Calu3 (cell line): ENCODE results near the gene FBXO39. TPM values are rescaled to one million over a fixed set of nuclear protein-coding genes. Genes with fewer than 3 reads are reported as not detected.
A peak's percentile ranks its signal among the peaks of the same experiment; 100 is the strongest.

ENCODE experiments used
- BruUV-seq: library from RNA; stranded (reverse); fragments of 400-500 nt; replicated peaks from 2 replicates; lab custom pipeline; 2021; lab: Mats Ljungman, UMichigan
- CTCF ChIA-PET: fragments of 300-600 bp; sonication (Branson Sonifier 250); formaldehyde crosslinking; loops from one replicate; lab custom pipeline; 2022; ENCODE audit warnings: antibody characterized with exemption; lab: Charles Lee
- DNase-seq: peaks from one replicate; pipeline ENCODE4 v3.0.0; 2022
- H3K27ac Mint-ChIP-seq: one replicate; pipeline ENCODE4 v1.8.0; 2022; ENCODE audit warnings: mixed read lengths; ENCODE audit not compliant: unreplicated experiment
- H3K27me3 Mint-ChIP-seq: one replicate; pipeline ENCODE4 v1.8.0; 2022; ENCODE audit warnings: mixed read lengths; ENCODE audit not compliant: unreplicated experiment
- H3K36me3 Mint-ChIP-seq: one replicate; pipeline ENCODE4 v1.8.0; 2022; ENCODE audit warnings: mild to moderate bottlenecking, moderate library complexity, mixed read lengths; ENCODE audit not compliant: insufficient read depth, unreplicated experiment
- H3K4me1 Mint-ChIP-seq: one replicate; pipeline ENCODE4 v1.8.0; 2022; ENCODE audit warnings: mild to moderate bottlenecking, low read depth, mixed read lengths; ENCODE audit not compliant: unreplicated experiment
- H3K4me3 Mint-ChIP-seq: one replicate; pipeline ENCODE4 v1.8.0; 2022; ENCODE audit warnings: mild to moderate bottlenecking, low read depth, moderate library complexity, mixed read lengths; ENCODE audit not compliant: unreplicated experiment
- H3K9me3 Mint-ChIP-seq: one replicate; pipeline ENCODE4 v1.8.0; 2022; ENCODE audit warnings: low read depth, mixed read lengths; ENCODE audit not compliant: unreplicated experiment
- CTCF ChIP-seq: fragments of 200-600 bp; IDR thresholded peaks from one replicate; pipeline ENCODE4 v1.8.0; 2022; ENCODE audit warnings: antibody characterized with exemption; ENCODE audit not compliant: unreplicated experiment
- intact Hi-C: fragments of 100-400 bp; cut with micrococcal nuclease; formaldehyde crosslinking; loops from one replicate; pipeline ENCODE4 v1.10.0; 2022; ENCODE audit not compliant: unreplicated experiment
- total RNA-seq: library from RNA; stranded (reverse); gene quantifications from 2 replicates; pipeline ENCODE4 v1.2.3, GENCODE V29; 2022

The FBXO39 gene
- total RNA-seq, 1 experiment from 2014 or later: 0.59 TPM

- no peak for TF ChIP-seq CTCF
- Mint-ChIP-seq H3K36me3 (peaks cover 15% of the 10 kb centered on the region), H3K4me1 (peaks cover 25% of the 10 kb centered on the region), H3K4me3 (no peak overlapping the region), H3K9me3 (no peaks in the 10 kb centered on the region), H3K27ac (peak overlapping the region; percentile 73), H3K27me3 (no peaks in the 10 kb centered on the region)
- BruUV-seq: no TSS peak
- no peak for DNase-seq
- CTCF ChIA-PET: no interaction called here
- intact Hi-C loops: no loop called here
Observed at GRCh38 chr17:6752068-6752909, 23.7 kb upstream of the FBXO39 start.

DNA sequence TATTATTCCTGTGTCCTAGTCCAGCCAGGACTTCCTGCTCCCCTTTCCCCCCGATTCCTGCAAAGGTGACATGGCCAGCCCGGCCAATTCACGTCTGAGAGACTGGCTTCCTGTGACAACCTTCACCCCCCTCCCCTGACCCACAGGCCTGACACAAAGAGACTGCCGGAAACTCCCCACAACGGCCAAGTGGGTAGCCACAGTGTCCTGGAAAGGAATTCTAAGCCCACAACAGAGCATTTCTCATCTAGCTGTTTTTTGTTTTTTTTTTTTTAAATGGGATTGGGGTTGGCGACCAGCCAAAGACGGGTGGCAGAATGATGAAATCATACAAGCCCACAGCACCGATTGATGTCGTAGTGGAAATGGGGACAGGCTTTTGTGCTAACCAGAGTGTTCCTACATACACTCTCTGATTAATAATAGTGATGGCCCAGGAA, 23.0 kb upstream of the FBXO39 start:
- peaks cover 6% of the 10 kb centered on the region for H3K27me3 Mint-ChIP-seq
- H3K4me3 Mint-ChIP-seq: no peak overlapping the region
- no peaks in the 10 kb centered on the region for H3K9me3 Mint-ChIP-seq
- DNase-seq: no peak
- TF ChIP-seq CTCF: no peak
- no TSS peak for BruUV-seq
- CTCF ChIA-PET: no interaction called here
- intact Hi-C loops: no loop called here
- peaks cover 25% of the 10 kb centered on the region for H3K4me1 Mint-ChIP-seq
- H3K36me3 Mint-ChIP-seq: peaks cover 15% of the 10 kb centered on the region
- H3K27ac Mint-ChIP-seq: peak overlapping the region; percentile 73

GRCh38 chr17:6753546-6753945, 22.5 kb upstream of the FBXO39 start:
- Mint-ChIP-seq H3K4me1 (peaks cover 25% of the 10 kb centered on the region), H3K9me3 (no peaks in the 10 kb centered on the region), H3K36me3 (peaks cover 15% of the 10 kb centered on the region), H3K4me3 (no peak overlapping the region), H3K27me3 (peaks cover 11% of the 10 kb centered on the region), H3K27ac (no peak overlapping the region)
- DNase-seq: no peak
- BruUV-seq: no TSS peak
- intact Hi-C loops: no loop called here
- no peak for TF ChIP-seq CTCF
- CTCF ChIA-PET: no interaction called here

DNA sequence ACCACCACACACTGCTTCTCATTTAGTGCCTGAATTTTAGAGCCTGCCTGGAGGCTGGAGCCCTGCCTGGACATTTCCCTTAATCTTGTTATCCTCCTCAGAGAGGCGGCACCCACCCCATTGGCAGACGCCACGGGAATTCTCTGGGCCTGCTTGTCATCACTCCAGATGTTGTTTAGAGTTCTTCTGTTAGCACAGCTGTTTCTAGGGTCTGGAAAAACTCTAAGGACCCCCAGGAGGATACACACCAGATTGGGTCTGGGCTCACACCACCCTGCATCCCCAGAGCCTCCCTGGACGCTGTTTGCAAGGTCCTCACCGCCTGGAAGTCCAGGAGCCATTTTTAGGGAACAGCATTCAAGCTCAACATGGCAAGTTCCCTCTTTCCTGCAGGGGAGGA, 20.7 kb upstream of the FBXO39 start:
- DNase-seq: no peak
- no peak for TF ChIP-seq CTCF
- peaks cover 25% of the 10 kb centered on the region for H3K4me1 Mint-ChIP-seq
- peaks cover 13% of the 10 kb centered on the region for H3K27me3 Mint-ChIP-seq
- peaks cover 15% of the 10 kb centered on the region for H3K36me3 Mint-ChIP-seq
- no TSS peak for BruUV-seq
- CTCF ChIA-PET: no interaction called here
- H3K4me3 Mint-ChIP-seq: peak overlapping the region; percentile 84
- intact Hi-C loops: no loop called here
- no peaks in the 10 kb centered on the region for H3K9me3 Mint-ChIP-seq
- no peak overlapping the region for H3K27ac Mint-ChIP-seq
